Measurements from ENCODE around the gene OAF.

DNA sequence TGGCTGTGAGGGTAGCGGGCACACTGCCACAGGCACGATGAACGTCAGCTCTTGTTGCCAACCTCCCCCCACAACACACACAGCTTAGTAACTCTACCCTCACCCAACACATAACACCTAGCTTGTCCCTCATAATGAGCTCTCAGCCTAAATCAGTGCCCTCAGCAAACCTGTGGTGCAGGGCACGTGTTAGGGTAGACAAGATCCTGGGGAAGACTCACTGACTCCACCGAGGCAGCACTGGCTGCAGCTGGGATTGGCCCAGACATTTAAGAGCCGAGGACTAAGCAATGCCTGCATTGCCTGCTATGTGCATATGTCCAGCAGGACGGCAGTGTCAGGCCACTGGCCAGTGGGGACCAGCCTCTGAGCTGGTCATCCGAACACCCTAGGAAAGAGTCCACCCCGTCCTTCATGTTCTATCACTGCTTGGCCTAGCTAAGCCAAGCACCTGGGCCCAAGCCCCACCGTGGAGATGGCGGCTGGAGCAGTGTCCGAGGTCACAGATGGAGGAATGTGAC, 40.0 kb upstream of the OAF start:
- TF ChIP-seq, protein P1, sequence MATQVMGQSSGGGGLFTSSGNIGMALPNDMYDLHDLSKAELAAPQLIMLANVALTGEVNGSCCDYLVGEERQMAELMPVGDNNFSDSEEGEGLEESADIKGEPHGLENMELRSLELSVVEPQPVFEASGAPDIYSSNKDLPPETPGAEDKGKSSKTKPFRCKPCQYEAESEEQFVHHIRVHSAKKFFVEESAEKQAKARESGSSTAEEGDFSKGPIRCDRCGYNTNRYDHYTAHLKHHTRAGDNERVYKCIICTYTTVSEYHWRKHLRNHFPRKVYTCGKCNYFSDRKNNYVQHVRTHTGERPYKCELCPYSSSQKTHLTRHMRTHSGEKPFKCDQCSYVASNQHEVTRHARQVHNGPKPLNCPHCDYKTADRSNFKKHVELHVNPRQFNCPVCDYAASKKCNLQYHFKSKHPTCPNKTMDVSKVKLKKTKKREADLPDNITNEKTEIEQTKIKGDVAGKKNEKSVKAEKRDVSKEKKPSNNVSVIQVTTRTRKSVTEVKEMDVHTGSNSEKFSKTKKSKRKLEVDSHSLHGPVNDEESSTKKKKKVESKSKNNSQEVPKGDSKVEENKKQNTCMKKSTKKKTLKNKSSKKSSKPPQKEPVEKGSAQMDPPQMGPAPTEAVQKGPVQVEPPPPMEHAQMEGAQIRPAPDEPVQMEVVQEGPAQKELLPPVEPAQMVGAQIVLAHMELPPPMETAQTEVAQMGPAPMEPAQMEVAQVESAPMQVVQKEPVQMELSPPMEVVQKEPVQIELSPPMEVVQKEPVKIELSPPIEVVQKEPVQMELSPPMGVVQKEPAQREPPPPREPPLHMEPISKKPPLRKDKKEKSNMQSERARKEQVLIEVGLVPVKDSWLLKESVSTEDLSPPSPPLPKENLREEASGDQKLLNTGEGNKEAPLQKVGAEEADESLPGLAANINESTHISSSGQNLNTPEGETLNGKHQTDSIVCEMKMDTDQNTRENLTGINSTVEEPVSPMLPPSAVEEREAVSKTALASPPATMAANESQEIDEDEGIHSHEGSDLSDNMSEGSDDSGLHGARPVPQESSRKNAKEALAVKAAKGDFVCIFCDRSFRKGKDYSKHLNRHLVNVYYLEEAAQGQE (IDR thresholded peaks at IDR 0.05; ENCODE audit: low read depth): no peak
- no peak for TF ChIP-seq POLR2AphosphoS5 (IDR thresholded peaks at IDR 0.05; ENCODE audit: low read depth, low read length)
- no peak for TF ChIP-seq RAD21 (IDR thresholded peaks at IDR 0.05; ENCODE audit: low read depth)
- TF ChIP-seq, protein P2, sequence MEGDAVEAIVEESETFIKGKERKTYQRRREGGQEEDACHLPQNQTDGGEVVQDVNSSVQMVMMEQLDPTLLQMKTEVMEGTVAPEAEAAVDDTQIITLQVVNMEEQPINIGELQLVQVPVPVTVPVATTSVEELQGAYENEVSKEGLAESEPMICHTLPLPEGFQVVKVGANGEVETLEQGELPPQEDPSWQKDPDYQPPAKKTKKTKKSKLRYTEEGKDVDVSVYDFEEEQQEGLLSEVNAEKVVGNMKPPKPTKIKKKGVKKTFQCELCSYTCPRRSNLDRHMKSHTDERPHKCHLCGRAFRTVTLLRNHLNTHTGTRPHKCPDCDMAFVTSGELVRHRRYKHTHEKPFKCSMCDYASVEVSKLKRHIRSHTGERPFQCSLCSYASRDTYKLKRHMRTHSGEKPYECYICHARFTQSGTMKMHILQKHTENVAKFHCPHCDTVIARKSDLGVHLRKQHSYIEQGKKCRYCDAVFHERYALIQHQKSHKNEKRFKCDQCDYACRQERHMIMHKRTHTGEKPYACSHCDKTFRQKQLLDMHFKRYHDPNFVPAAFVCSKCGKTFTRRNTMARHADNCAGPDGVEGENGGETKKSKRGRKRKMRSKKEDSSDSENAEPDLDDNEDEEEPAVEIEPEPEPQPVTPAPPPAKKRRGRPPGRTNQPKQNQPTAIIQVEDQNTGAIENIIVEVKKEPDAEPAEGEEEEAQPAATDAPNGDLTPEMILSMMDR (IDR thresholded peaks at IDR 0.05 in 2 of 3, conservative IDR thresholded peaks at IDR 0.05 in 1 of 3; ENCODE audit: borderline replicate concordance in 1 of 3, insufficient read depth in 1 of 3, low read depth in 2 of 3, low read length in 2 of 3): no peak
- TF ChIP-seq, protein P3, sequence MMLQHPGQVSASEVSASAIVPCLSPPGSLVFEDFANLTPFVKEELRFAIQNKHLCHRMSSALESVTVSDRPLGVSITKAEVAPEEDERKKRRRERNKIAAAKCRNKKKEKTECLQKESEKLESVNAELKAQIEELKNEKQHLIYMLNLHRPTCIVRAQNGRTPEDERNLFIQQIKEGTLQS (IDR thresholded peaks at IDR 0.05): no peak
- TF ChIP-seq ELF1 (IDR thresholded peaks at IDR 0.05; ENCODE audit: borderline replicate concordance, low read depth): no peak
- TF ChIP-seq, protein P4, sequence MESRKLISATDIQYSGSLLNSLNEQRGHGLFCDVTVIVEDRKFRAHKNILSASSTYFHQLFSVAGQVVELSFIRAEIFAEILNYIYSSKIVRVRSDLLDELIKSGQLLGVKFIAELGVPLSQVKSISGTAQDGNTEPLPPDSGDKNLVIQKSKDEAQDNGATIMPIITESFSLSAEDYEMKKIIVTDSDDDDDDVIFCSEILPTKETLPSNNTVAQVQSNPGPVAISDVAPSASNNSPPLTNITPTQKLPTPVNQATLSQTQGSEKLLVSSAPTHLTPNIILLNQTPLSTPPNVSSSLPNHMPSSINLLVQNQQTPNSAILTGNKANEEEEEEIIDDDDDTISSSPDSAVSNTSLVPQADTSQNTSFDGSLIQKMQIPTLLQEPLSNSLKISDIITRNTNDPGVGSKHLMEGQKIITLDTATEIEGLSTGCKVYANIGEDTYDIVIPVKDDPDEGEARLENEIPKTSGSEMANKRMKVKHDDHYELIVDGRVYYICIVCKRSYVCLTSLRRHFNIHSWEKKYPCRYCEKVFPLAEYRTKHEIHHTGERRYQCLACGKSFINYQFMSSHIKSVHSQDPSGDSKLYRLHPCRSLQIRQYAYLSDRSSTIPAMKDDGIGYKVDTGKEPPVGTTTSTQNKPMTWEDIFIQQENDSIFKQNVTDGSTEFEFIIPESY (IDR thresholded peaks at IDR 0.05; ENCODE audit: extremely low read depth, insufficient replicate concordance, low read length): no peak
- TF ChIP-seq ZNF274 (IDR thresholded peaks at IDR 0.05; ENCODE audit: low read depth, low read length): no peak
- TF ChIP-seq JUND (IDR thresholded peaks at IDR 0.05): no peak
- no peak for TF ChIP-seq POLR2A (IDR thresholded peaks at IDR 0.05; ENCODE audit: borderline replicate concordance, extremely low read depth, insufficient read depth, insufficient read length)

Measured in HCT116 (cell line).